H9 (cell line): ENCODE measurements around the gene TLN1. TPM values are rescaled to one million over a fixed set of nuclear protein-coding genes. Genes with fewer than 3 reads are reported as not detected.

Source experiments
- DNase-seq: peaks from one replicate; pipeline ENCODE4 v3.0.0-alpha.2; 2017
- H2AFZ ChIP-seq: one replicate; pipeline ENCODE4 v1.6.1; 2013; ENCODE audit warnings: mild to moderate bottlenecking, low read length, control low read depth, moderate library complexity
- H2AK5ac ChIP-seq: 2 replicates; pipeline ENCODE4 v1.6.1; 2013; ENCODE audit warnings: low read length, control low read depth, mixed read lengths; ENCODE audit not compliant: insufficient read length
- H2BK120ac ChIP-seq: one replicate; pipeline ENCODE4 v1.6.1; 2013; ENCODE audit warnings: low read depth, mild to moderate bottlenecking, low read length, control low read depth, inconsistent platforms; ENCODE audit not compliant: poor library complexity, severe bottlenecking
- H2BK12ac ChIP-seq: 2 replicates; pipeline ENCODE4 v1.6.1; 2013; ENCODE audit warnings: low read length, control low read depth, mixed read lengths, low read depth; ENCODE audit not compliant: insufficient read length
- H2BK15ac ChIP-seq: 2 replicates; pipeline ENCODE4 v1.6.1; 2013; ENCODE audit warnings: low read depth, low read length, control low read depth
- H2BK20ac ChIP-seq: one replicate; pipeline ENCODE4 v1.6.1; 2013; ENCODE audit warnings: low read depth, mild to moderate bottlenecking, low read length, control low read depth, inconsistent platforms; ENCODE audit not compliant: poor library complexity, severe bottlenecking
- H2BK5ac ChIP-seq: 2 replicates; pipeline ENCODE4 v1.6.1; 2013; ENCODE audit warnings: low read length, control low read depth, mixed read lengths; ENCODE audit not compliant: insufficient read length
- H3K14ac ChIP-seq: 2 replicates; pipeline ENCODE4 v1.6.1; 2013; ENCODE audit warnings: low read length, control low read depth; ENCODE audit not compliant: insufficient read depth
- H3K18ac ChIP-seq: 2 replicates; pipeline ENCODE4 v1.6.1; 2013; ENCODE audit warnings: low read depth, mild to moderate bottlenecking, mixed read lengths, low read length, control low read depth; ENCODE audit not compliant: insufficient read length
- H3K23ac ChIP-seq: 2 replicates; pipeline ENCODE4 v1.6.1; 2013; ENCODE audit warnings: low read length, control low read depth, mixed read lengths, low read depth; ENCODE audit not compliant: insufficient read length
- H3K23me2 ChIP-seq: 2 replicates; pipeline ENCODE4 v1.6.1; 2013; ENCODE audit warnings: low read depth, mild to moderate bottlenecking, mixed read lengths, low read length, control low read depth; ENCODE audit not compliant: insufficient read length, poor library complexity, severe bottlenecking
- H3K27ac ChIP-seq: 2 replicates; pipeline ENCODE4 v1.5.1; 2013; ENCODE audit warnings: low read length, control low read depth, mixed read lengths, low read depth; ENCODE audit not compliant: insufficient read length
- H3K27me3 ChIP-seq: 2 replicates; pipeline ENCODE4 v1.6.1; 2013; ENCODE audit warnings: low read length, control low read depth, inconsistent platforms; ENCODE audit not compliant: insufficient read depth
- H3K4ac ChIP-seq: 2 replicates; pipeline ENCODE4 v1.6.1; 2013; ENCODE audit warnings: low read depth, mild to moderate bottlenecking, control low read depth, inconsistent platforms, low read length, moderate library complexity
- H3K4me1 ChIP-seq: 2 replicates; pipeline ENCODE4 v1.6.1; 2013; ENCODE audit warnings: low read length, control low read depth, inconsistent platforms; ENCODE audit not compliant: insufficient read depth
- H3K4me2 ChIP-seq: 2 replicates; pipeline ENCODE4 v1.6.1; 2013; ENCODE audit warnings: low read length, control low read depth, mixed read lengths; ENCODE audit not compliant: insufficient read length, insufficient read depth
- H3K56ac ChIP-seq: 2 replicates; pipeline ENCODE4 v1.6.1; 2013; ENCODE audit warnings: low read depth, mild to moderate bottlenecking, mixed read lengths, low read length, control low read depth; ENCODE audit not compliant: insufficient read length
- H3K79me1 ChIP-seq: 2 replicates; pipeline ENCODE4 v1.6.1; 2013; ENCODE audit warnings: low read depth, mild to moderate bottlenecking, moderate library complexity, low read length, control low read depth, inconsistent platforms; ENCODE audit not compliant: insufficient read depth, poor library complexity, severe bottlenecking
- H3K79me2 ChIP-seq: 2 replicates; pipeline ENCODE4 v1.6.1; 2013; ENCODE audit warnings: low read length, control low read depth, inconsistent platforms; ENCODE audit not compliant: insufficient read depth
- H3K9ac ChIP-seq: 2 replicates; pipeline ENCODE4 v1.6.1; 2013; ENCODE audit warnings: low read length, control low read depth, mixed read lengths; ENCODE audit not compliant: insufficient read length; ENCODE audit errors: extremely low read depth
- H3K9me3 ChIP-seq: one replicate; pipeline ENCODE4 v1.6.1; 2013; ENCODE audit warnings: low read depth, low read length, inconsistent platforms; ENCODE audit not compliant: control insufficient read depth
- H3T11ph ChIP-seq: one replicate; pipeline ENCODE4 v1.6.1; 2013; ENCODE audit warnings: mild to moderate bottlenecking, low read length, control low read depth, inconsistent platforms
- H4K20me1 ChIP-seq: one replicate; pipeline ENCODE4 v1.6.1; 2013; ENCODE audit not compliant: control insufficient read depth, insufficient read length, insufficient read depth
- H4K5ac ChIP-seq: 2 replicates; pipeline ENCODE4 v1.6.1; 2013; ENCODE audit warnings: low read depth, mild to moderate bottlenecking, mixed read lengths, low read length, control low read depth; ENCODE audit not compliant: insufficient read length
- H4K8ac ChIP-seq: replicated peaks from 2 replicates; pipeline ENCODE4 v1.6.1; 2013; ENCODE audit warnings: low read length, control low read depth, mixed read lengths, low read depth; ENCODE audit not compliant: insufficient read length
- H4K91ac ChIP-seq: 2 replicates; pipeline ENCODE4 v1.6.1; 2013; ENCODE audit warnings: low read depth, mild to moderate bottlenecking, moderate library complexity, mixed read lengths, low read length, control low read depth; ENCODE audit not compliant: insufficient read length
- H3K27ac Mint-ChIP-seq, 3 experiments: 2 replicates in 2 of 3; 3 replicates in 1 of 3; pipeline ENCODE4 v1.8.0; 2020 to 2021; ENCODE audit warnings: mixed read lengths in 3 of 3, mild to moderate bottlenecking in 1 of 3, moderate library complexity in 1 of 3
- H3K27me3 Mint-ChIP-seq: 2 replicates; pipeline ENCODE4 v1.8.0; 2021; ENCODE audit warnings: low read depth, mild to moderate bottlenecking, moderate library complexity, mixed read lengths
- H3K36me3 Mint-ChIP-seq, 3 experiments: 2 replicates in 2 of 3; 3 replicates in 1 of 3; pipeline ENCODE4 v1.8.0; 2020 to 2021; ENCODE audit warnings: low read depth in 3 of 3, mixed read lengths in 3 of 3; ENCODE audit not compliant: insufficient read depth in 1 of 3
- H3K4me1 Mint-ChIP-seq, 2 experiments: 2 replicates each; pipeline ENCODE4 v1.8.0; 2020; ENCODE audit warnings: mixed read lengths in 2 of 2
- H3K4me3 Mint-ChIP-seq, 2 experiments: 2 replicates in 1 of 2; 3 replicates in 1 of 2; pipeline ENCODE4 v1.8.0; 2020 to 2021; ENCODE audit warnings: mild to moderate bottlenecking in 2 of 2, mixed read lengths in 2 of 2, moderate library complexity in 1 of 2
- H3K9me3 Mint-ChIP-seq, 2 experiments: 2 replicates in 1 of 2; 3 replicates in 1 of 2; pipeline ENCODE4 v1.8.0; 2020; ENCODE audit warnings: mild to moderate bottlenecking in 2 of 2, mixed read lengths in 2 of 2, moderate library complexity in 1 of 2
- CTCF ChIP-seq: fragments of 200-600 bp; sonication (generic); conservative IDR thresholded peaks from 3 replicates; pipeline ENCODE4 v1.8.0; 2021; ENCODE audit warnings: antibody characterized with exemption, mild to moderate bottlenecking
- WGBS: extraction: QIAGEN DNeasy Blood & Tissue Kit; methylation state at CpG from one replicate; pipeline ENCODE4 v1.1.7; 2013; ENCODE audit warnings: missing lambda C conversion rate, low lambda C conversion rate, mixed read lengths; ENCODE audit not compliant: insufficient read length; ENCODE audit errors: extremely low coverage; 5-methylcytosine and 5-hydroxymethylcytosine counted together
- total RNA-seq: library from RNA; stranded (reverse); gene quantifications from 2 replicates; pipeline ENCODE4 v1.2.1, GENCODE V29; 2021

The TLN1 gene
- total RNA-seq, 1 experiment from 2014 or later: 102 TPM

- Mint-ChIP-seq H3K36me3 (peaks cover 0 to 41% (median 35%) of the 10 kb centered on the region in 3 experiments), H3K27me3 (no peaks in the 10 kb centered on the region), H3K9me3 (no peaks in the 10 kb centered on the region), H3K4me3 (no peak overlapping the region), H3K27ac (no peak overlapping the region), H3K4me1 (no peaks in the 10 kb centered on the region)
- Histone ChIP-seq H3T11ph (no peak overlapping the region), H3K18ac (no peak overlapping the region), H3K9me3 (no peaks in the 10 kb centered on the region), H3K27ac (no peak overlapping the region), H3K14ac (no peak overlapping the region), H2AK5ac (no peak overlapping the region), H3K27me3 (no peaks in the 10 kb centered on the region), H2BK120ac (no peak overlapping the region), H4K5ac (no peak overlapping the region), H4K8ac (no peak overlapping the region), H3K79me2 (no peaks in the 10 kb centered on the region), H3K4me1 (no peaks in the 10 kb centered on the region), H2BK5ac (no peak overlapping the region), H3K4me2 (no peak overlapping the region), H3K79me1 (no peaks in the 10 kb centered on the region), H2AFZ (no peak overlapping the region), H2BK20ac (no peak overlapping the region), H3K9ac (no peak overlapping the region), H4K91ac (no peak overlapping the region), H4K20me1 (no peaks in the 10 kb centered on the region), H3K4ac (no peak overlapping the region), H2BK15ac (no peak overlapping the region), H3K56ac (no peak overlapping the region), H2BK12ac (no peak overlapping the region), H3K23me2 (no peaks in the 10 kb centered on the region), H3K23ac (no peak overlapping the region)
- no peak for TF ChIP-seq CTCF
- WGBS: no CpG with 5 or more reads among the region's 7 CpGs
- no peak for DNase-seq
Measured at GRCh38 chr9:35702696-35703095, 29.3 kb downstream of the TLN1 start.
